ENCODE measurements around the gene CLEC19A.

Gene CLEC19A

GRCh38 chr16:19241512-19241911 lies 44.0 kb upstream of the CLEC19A start:
- TF ChIP-seq CTCF (IDR thresholded peaks at IDR 0.05) = no peak
- Mint-ChIP-seq H3K27me3 (ENCODE audit: low read depth, poor library complexity) (peaks cover 5% of the 10 kb centered on the region), H3K4me3 (no peak overlapping the region), H3K27ac (no peak overlapping the region), H3K36me3 (ENCODE audit: low read depth) (no peaks in the 10 kb centered on the region), H3K9me3 (peaks cover 3% of the 10 kb centered on the region), H3K4me1 (no peaks in the 10 kb centered on the region)
- DNase-seq = no peak

GRCh38 chr16:19242186-19242585 lies 43.3 kb upstream of the CLEC19A start:
- Mint-ChIP-seq H3K4me3 (no peak overlapping the region), H3K27me3 (ENCODE audit: low read depth, poor library complexity) (peaks cover 8% of the 10 kb centered on the region), H3K9me3 (no peaks in the 10 kb centered on the region), H3K27ac (no peak overlapping the region), H3K36me3 (ENCODE audit: low read depth) (no peaks in the 10 kb centered on the region), H3K4me1 (no peaks in the 10 kb centered on the region)
- no peak for TF ChIP-seq CTCF (IDR thresholded peaks at IDR 0.05)
- no peak for DNase-seq

GRCh38 chr16:19242987-19243575 lies 42.5 kb upstream of the CLEC19A start:
- DNase-seq = no peak
- Mint-ChIP-seq H3K4me3 (no peak overlapping the region), H3K27me3 (ENCODE audit: low read depth, poor library complexity) (peaks cover 3% of the 10 kb centered on the region), H3K4me1 (no peaks in the 10 kb centered on the region), H3K27ac (no peak overlapping the region), H3K36me3 (ENCODE audit: low read depth) (no peaks in the 10 kb centered on the region), H3K9me3 (peaks cover 4% of the 10 kb centered on the region)
- no peak for TF ChIP-seq CTCF (IDR thresholded peaks at IDR 0.05)

GRCh38 chr16:19245326-19245925 lies 40.1 kb upstream of the CLEC19A start:
- Mint-ChIP-seq H3K27me3 (ENCODE audit: low read depth, poor library complexity) (peaks cover 3% of the 10 kb centered on the region), H3K9me3 (peaks cover 4% of the 10 kb centered on the region), H3K4me3 (no peak overlapping the region), H3K4me1 (no peaks in the 10 kb centered on the region), H3K27ac (no peak overlapping the region), H3K36me3 (ENCODE audit: low read depth) (no peaks in the 10 kb centered on the region)
- no peak for TF ChIP-seq CTCF (IDR thresholded peaks at IDR 0.05)
- no peak for DNase-seq

GRCh38 chr16:19252904-19253303 lies 32.6 kb upstream of the CLEC19A start:
- peaks cover 1% of the 10 kb centered on the region for H3K9me3 Mint-ChIP-seq
- no peak overlapping the region for H3K27ac Mint-ChIP-seq
- no peak overlapping the region for H3K4me3 Mint-ChIP-seq
- no peaks in the 10 kb centered on the region for H3K36me3 Mint-ChIP-seq (ENCODE audit: low read depth)
- DNase-seq = no peak
- H3K27me3 Mint-ChIP-seq (ENCODE audit: low read depth, poor library complexity) = peaks cover 6% of the 10 kb centered on the region
- no peak for TF ChIP-seq CTCF (IDR thresholded peaks at IDR 0.05)
- H3K4me1 Mint-ChIP-seq = no peaks in the 10 kb centered on the region

- Mint-ChIP-seq H3K4me3 (no peak overlapping the region), H3K9me3 (no peaks in the 10 kb centered on the region), H3K27me3 (ENCODE audit: low read depth, poor library complexity) (peaks cover 6% of the 10 kb centered on the region), H3K27ac (no peak overlapping the region), H3K4me1 (no peaks in the 10 kb centered on the region), H3K36me3 (ENCODE audit: low read depth) (no peaks in the 10 kb centered on the region)
- DNase-seq = no peak
- TF ChIP-seq CTCF (IDR thresholded peaks at IDR 0.05) = no peak
Measured at GRCh38 chr16:19254611-19255010, 30.9 kb upstream of the CLEC19A start.
